K562 (cell line): Measurements from ENCODE around the gene LINGO3. TPM values are rescaled to one million over a fixed set of nuclear protein-coding genes. Genes with fewer than 3 reads are reported as not detected.
A peak's percentile ranks its signal among the peaks of the same experiment; 100 is the strongest.

Experiments
- ATAC-seq: fragments of 200-7000 bp; cut with Tn5 transposase; 3 replicates; pipeline ENCODE4 v1.9.1; 2020; ENCODE audit warnings: moderate library complexity
- BruUV-seq: library from RNA; stranded (reverse); fragments of 400-500 nt; replicated peaks from 2 replicates; lab custom pipeline; 2021; lab: Mats Ljungman, UMichigan
- CTCF ChIA-PET: fragments of 300-600 bp; formaldehyde crosslinking; extraction: SDS; loops from one replicate; lab custom pipeline; 2021; ENCODE audit warnings: low intra/inter-chr PET ratio; lab: Yijun Ruan, JAX
- POLR2A ChIA-PET: fragments of 300-600, 350-650 bp; sonication (Branson Sonifier 250); formaldehyde crosslinking; extraction: SDS; loops from one replicate; lab custom pipeline; 2021; ENCODE audit warnings: antibody characterized with exemption, inconsistent platforms; lab: Yijun Ruan, JAX
- DNase-seq, 4 experiments: peaks; one replicate each; pipeline versions ENCODE4 v3.0.0 to v3.0.0-alpha.2; 2011 to 2018; ENCODE audit warnings: low spot score in 3 of 4, mixed read lengths in 3 of 4; ENCODE audit errors: extremely low read depth in 1 of 4
- FAIRE-seq: peaks from 2 replicates; lab custom pipeline; 2011; peaks lifted over from hg19 to GRCh38; lab: Jason Lieb, UNC
- H2AFZ ChIP-seq: 2 replicates; pipeline ENCODE4 v1.6.0; 2011; ENCODE audit warnings: low read depth, low read length, control low read depth, inconsistent platforms
- H3K27ac ChIP-seq: fragments of 200-600 bp; 3 replicates; pipeline ENCODE4 v1.8.0; 2011; ENCODE audit warnings: low read depth, mild to moderate bottlenecking, control low read depth, inconsistent platforms, low read length, moderate library complexity, mixed read lengths; ENCODE audit errors: extremely low read depth
- H3K27me3 ChIP-seq, 2 experiments: fragments of 300-600 bp in 1 of 2; 2 replicates in 1 of 2; 3 replicates in 1 of 2; pipeline versions ENCODE4 v1.6.0 to v1.8.0; 2011; ENCODE audit warnings: inconsistent platforms in 2 of 2, low read length in 2 of 2, mild to moderate bottlenecking in 1 of 2, mixed read lengths in 1 of 2, moderate library complexity in 1 of 2; ENCODE audit not compliant: control insufficient read depth in 2 of 2, insufficient read depth in 2 of 2
- H3K36me3 ChIP-seq: fragments of 300-600 bp; 3 replicates; pipeline ENCODE4 v1.8.0; 2011; ENCODE audit warnings: mild to moderate bottlenecking, low read length, inconsistent platforms; ENCODE audit not compliant: control insufficient read depth, insufficient read depth
- H3K4me1 ChIP-seq, 2 experiments: fragments of 200-600 bp in 1 of 2; replicated peaks in 1 of 2; 2 replicates in 1 of 2; 3 replicates in 1 of 2; pipeline versions ENCODE4 v1.5.1 to v1.8.0; 2011; ENCODE audit warnings: inconsistent platforms in 2 of 2, low read length in 2 of 2, mild to moderate bottlenecking in 1 of 2, mixed read lengths in 1 of 2, moderate library complexity in 1 of 2; ENCODE audit not compliant: control insufficient read depth in 2 of 2, insufficient read depth in 2 of 2
- H3K4me2 ChIP-seq: 2 replicates; pipeline ENCODE4 v1.6.1; 2011; ENCODE audit warnings: low read length, control low read depth, inconsistent platforms, mixed read lengths; ENCODE audit not compliant: insufficient read depth
- H3K4me3 ChIP-seq: fragments of 200-600 bp; sonication (generic), shearing (Covaris generic); 2 replicates; pipeline ENCODE4 v1.5.1; 2016; ENCODE audit warnings: control low read depth, inconsistent platforms
- H3K79me2 ChIP-seq: fragments of 200-600 bp; 3 replicates; pipeline ENCODE4 v1.8.0; 2011; ENCODE audit warnings: low read length, inconsistent platforms; ENCODE audit not compliant: control insufficient read depth, insufficient read depth
- H3K9ac ChIP-seq, 2 experiments: 2 replicates each; pipeline versions ENCODE4 v1.6.0 to v1.6.1; 2011; ENCODE audit warnings: low read depth in 2 of 2, low read length in 2 of 2, control low read depth in 1 of 2, inconsistent platforms in 1 of 2, mild to moderate bottlenecking in 1 of 2, mixed read lengths in 1 of 2; ENCODE audit not compliant: insufficient read depth in 1 of 2
- H3K9me1 ChIP-seq: one replicate; pipeline ENCODE4 v1.6.0; 2011; ENCODE audit warnings: inconsistent platforms, mild to moderate bottlenecking, low read length, moderate library complexity; ENCODE audit not compliant: control insufficient read depth, insufficient read depth
- H3K9me3 ChIP-seq: replicated peaks from 2 replicates; pipeline ENCODE4 v1.5.1; 2011; ENCODE audit warnings: low read depth, low read length, inconsistent platforms; ENCODE audit not compliant: control insufficient read depth, insufficient read depth
- H4K20me1 ChIP-seq: replicated peaks from 2 replicates; pipeline ENCODE4 v1.6.1; 2011; ENCODE audit warnings: low read length, inconsistent platforms, mixed read lengths; ENCODE audit not compliant: control insufficient read depth, insufficient read depth
- ATF3 ChIP-seq, 2 experiments: fragments of 450-650 bp in 1 of 2; sonication (generic) in 1 of 2; formaldehyde crosslinking in 1 of 2; IDR thresholded peaks in 1 of 2; conservative IDR thresholded peaks in 1 of 2; 2 replicates each; pipeline versions ENCODE4 v1.6.1 to v1.8.1; 2016 to 2023; ENCODE audit warnings: mild to moderate bottlenecking in 2 of 2, moderate library complexity in 2 of 2, inconsistent platforms in 1 of 2, missing genetic modification reagents in 1 of 2
- CREB3 ChIP-seq: fragments of 450-650 bp; conservative IDR thresholded peaks from 2 replicates; pipeline ENCODE4 v1.6.1; 2016; ENCODE audit warnings: missing genetic modification characterization, low read depth, mild to moderate bottlenecking, missing compliant biosample characterization, moderate library complexity
- CXXC5 ChIP-seq: fragments of 250-450 bp; sonication (Bioruptor Pico); IDR thresholded peaks from 2 replicates; pipeline ENCODE4 v1.8.0; 2022; ENCODE audit warnings: inconsistent platforms, mild to moderate bottlenecking, moderate library complexity
- EP400 ChIP-seq: fragments of 450-650 bp; IDR thresholded peaks from 2 replicates; pipeline ENCODE4 v1.6.1; 2017; ENCODE audit warnings: antibody characterized with exemption, mild to moderate bottlenecking, moderate library complexity
- ETV5 ChIP-seq: sonication (generic); formaldehyde crosslinking; IDR thresholded peaks from 2 replicates; pipeline ENCODE4 v1.4.0; 2020; ENCODE audit warnings: low read depth, mild to moderate bottlenecking, missing genetic modification reagents
- FOXM1 ChIP-seq, 2 experiments: fragments of 450-650 bp in 1 of 2; sonication (generic) in 1 of 2; formaldehyde crosslinking in 1 of 2; IDR thresholded peaks; 2 replicates each; pipeline versions ENCODE4 v1.6.1 to v1.9.0; 2017 to 2022; ENCODE audit warnings: low read depth in 2 of 2, mild to moderate bottlenecking in 2 of 2, missing genetic modification reagents in 1 of 2, moderate library complexity in 1 of 2
- KAT2B ChIP-seq: IDR thresholded peaks from one replicate; pipeline ENCODE4 v1.6.1; 2012; ENCODE audit warnings: low read depth, mild to moderate bottlenecking, control low read depth, inconsistent platforms, low read length, moderate library complexity
- KAT7 ChIP-seq: sonication (generic); formaldehyde crosslinking; IDR thresholded peaks from 2 replicates; pipeline ENCODE4 v1.8.0; 2022; ENCODE audit warnings: missing genetic modification reagents, mild to moderate bottlenecking, borderline replicate concordance
- KDM2B ChIP-seq: fragments of 250-450 bp; sonication (Bioruptor Pico); IDR thresholded peaks from 2 replicates; pipeline ENCODE4 v1.8.0; 2021; ENCODE audit warnings: mild to moderate bottlenecking, moderate library complexity
- MEIS2 ChIP-seq: fragments of 450-650 bp; IDR thresholded peaks from 2 replicates; pipeline ENCODE4 v1.6.1; 2014; ENCODE audit warnings: mild to moderate bottlenecking; ENCODE audit not compliant: partially characterized antibody
- NR1H2 ChIP-seq: sonication (generic); formaldehyde crosslinking; IDR thresholded peaks from 2 replicates; pipeline ENCODE4 v1.4.0; 2020; ENCODE audit warnings: mild to moderate bottlenecking, missing genetic modification reagents
- NR2C2 ChIP-seq, 2 experiments: fragments of 200-800 bp in 1 of 2; sonication (Bioruptor generic) in 1 of 2; sonication (generic) in 1 of 2; formaldehyde crosslinking in 1 of 2; IDR thresholded peaks; 2 replicates each; pipeline versions ENCODE4 v1.6.1 to v1.8.0; 2016 to 2022; ENCODE audit warnings: mild to moderate bottlenecking in 1 of 2, missing compliant biosample characterization in 1 of 2, missing genetic modification characterization in 1 of 2, missing genetic modification reagents in 1 of 2
- RB1 ChIP-seq: fragments of 450-650 bp; IDR thresholded peaks from 2 replicates; pipeline ENCODE4 v1.6.1; 2017; ENCODE audit warnings: low read depth, mild to moderate bottlenecking
- RHOXF2B ChIP-seq: fragments of 250-450 bp; sonication (Bioruptor Pico); conservative IDR thresholded peaks from 2 replicates; pipeline ENCODE4 v1.5.1; 2021
- SMAD4 ChIP-seq: fragments of 250-450 bp; sonication (Bioruptor Pico); conservative IDR thresholded peaks from 2 replicates; pipeline ENCODE4 v1.8.0; 2021; ENCODE audit warnings: inconsistent platforms, mild to moderate bottlenecking, moderate library complexity
- TBL1XR1 ChIP-seq, 2 experiments: IDR thresholded peaks; 2 replicates each; pipeline ENCODE4 v1.6.1; 2012; ENCODE audit warnings: improper control_type of control experiment in 2 of 2, low read length in 2 of 2, mild to moderate bottlenecking in 1 of 2
- ZBTB1 ChIP-seq: sonication (generic); formaldehyde crosslinking; IDR thresholded peaks from 2 replicates; pipeline ENCODE4 v1.8.1; 2023; ENCODE audit warnings: missing genetic modification reagents, low read depth, mild to moderate bottlenecking, borderline replicate concordance
- ZNF143 ChIP-seq: sonication (generic); formaldehyde crosslinking; IDR thresholded peaks from 2 replicates; pipeline ENCODE4 v1.9.0; 2022; ENCODE audit warnings: mild to moderate bottlenecking, missing genetic modification reagents
- WGBS: fragments of 100-300 bp; shearing (Covaris generic); methylation state at CpG from one replicate; pipeline ENCODE4 v1.1.6; 2016; ENCODE audit warnings: low coverage, mixed read lengths; ENCODE audit not compliant: insufficient coverage; ENCODE audit errors: missing lambda C conversion rate; 5-methylcytosine and 5-hydroxymethylcytosine counted together
- in situ Hi-C: fragments of 300-500 bp; cut with MboI; formaldehyde crosslinking; loops from 4 replicates; pipeline ENCODE4 v1.15.0; 2018; ENCODE audit warnings: inconsistent platforms, mixed read lengths
- intact Hi-C: fragments of 100-400 bp; cut with micrococcal nuclease; formaldehyde crosslinking; loops from 2 replicates; pipeline ENCODE4 v1.14.2; 2022
- polyA plus RNA-seq, 8 experiments: library from polyadenylated mRNA; depleted of rRNA in 4 of 8; stranded (reverse) in 5 of 8; unstranded in 3 of 8; fragments of >200 nt; fragmentation: Nextera tagmentation in 2 of 8; fragmentation: Illumina TruSeq in 1 of 8; extraction: Ambion mirVana in 2 of 8; extraction: Trizol in 1 of 8; gene quantifications; 2 replicates each; pipeline versions ENCODE4 v1.2.1 to v1.2.3, GENCODE V29; 2011 to 2014; ENCODE audit warnings: inconsistent platforms in 1 of 8, missing spikeins in 1 of 8
- total RNA-seq, 7 experiments: library from RNA; depleted of rRNA in 6 of 7; stranded (reverse); fragments of >200 nt in 6 of 7; fragmentation: Illumina TruSeq in 2 of 7; extraction: Trizol in 2 of 7; gene quantifications; 2 replicates each; pipeline versions ENCODE4 v1.2.1 to v1.2.3, GENCODE V29; 2011 to 2021; ENCODE audit warnings: low replicate concordance in 1 of 7

The LINGO3 gene
- total and polyA plus RNA-seq, 9 of the 15 experiments (the other 6 are each of a cell fraction or from before 2014, with no cell fraction given): 0.03 to 0.05 (median 0.03) TPM; not detected in 6

- ChIA-PET POLR2A (interaction anchor here (0.6 to 2.2 kb wide), 4 partner anchors 11 to 83 kb away, joined by 3 to 13 read pairs (median 4); no protein-coding TSS in a partner anchor), CTCF (no interaction called here)
- peak within 1 kb of the TSS; percentile 90 to 99 for H3K9ac ChIP-seq
- no TSS peak for BruUV-seq
- H3K4me2 ChIP-seq: peak within 1 kb of the TSS; percentile 88
- no peaks in the 10 kb centered on the region for H3K9me3 ChIP-seq
- no peaks in the 10 kb centered on the region for H4K20me1 ChIP-seq
- FAIRE-seq (peak; percentile 86), ATAC-seq (peak; percentile 86), DNase-seq (peak; percentile 95 to 99 (median 97))
- WGBS: under 1% methylated on average over 66 of the region's 89 CpGs
- H3K36me3 ChIP-seq: peaks cover 43% of the 10 kb centered on the region
- peaks cover 28 to 73% of the 10 kb centered on the region in 2 experiments; a peak in 4 of 5 replicates for H3K4me1 ChIP-seq
- no peaks in the 10 kb centered on the region for H3K9me1 ChIP-seq
- intact Hi-C loops: loop anchor here (10.0 kb wide), 1 partner anchor 56 kb away; no protein-coding TSS in a partner anchor
- H2AFZ ChIP-seq: peak within 1 kb of the TSS; percentile 76
- H3K27me3 ChIP-seq: no peaks in the 10 kb centered on the region
- in situ Hi-C loops: no loop called here
- H3K4me3 ChIP-seq: peak within 1 kb of the TSS; percentile 98
- H3K27ac ChIP-seq: peak within 1 kb of the TSS; percentile 74
- peaks cover 83% of the 10 kb centered on the region for H3K79me2 ChIP-seq
- peak; percentile 48; the same call in 1 of the 2 replicates for TF ChIP-seq ETV5 (CRISPR knock-in tag)
- no peak for TF ChIP-seq NR1H2 (CRISPR knock-in tag)
- peak; percentile 71; the same call in 1 of the 2 replicates for TF ChIP-seq RB1
- peak; percentile 96 for TF ChIP-seq EP400
- 0 out of 2 replicates have a peak, but pooled peaks have one; percentile 79 for TF ChIP-seq KDM2B (CRISPR knock-in tag)
- TF ChIP-seq ZBTB1 (CRISPR knock-in tag): 0 out of 2 replicates have a peak, but pooled peaks have one; percentile 54
- 0 out of 2 replicates have a peak, but pooled peaks have one; percentile 41 for TF ChIP-seq KAT7 (CRISPR knock-in tag)
- peak; percentile 84 for TF ChIP-seq CXXC5 (CRISPR knock-in tag)
- no peak for TF ChIP-seq ATF3 (IDR thresholded peaks at IDR 0.05)
- TF ChIP-seq ATF3 (CRISPR knock-in tag; conservative IDR thresholded peaks at IDR 0.05): no peak; the same call in 1 of the 2 replicates
- TF ChIP-seq SMAD4 (CRISPR knock-in tag): 0 out of 2 replicates have a peak, but pooled peaks have one; percentile 13
- TF ChIP-seq CREB3 (tag): no peak
- no peak for TF ChIP-seq KAT2B
- TF ChIP-seq NR2C2 (CRISPR knock-in tag; IDR thresholded peaks at IDR 0.05): peak; percentile 99
- peak; percentile 99 for TF ChIP-seq NR2C2 (tag; IDR thresholded peaks at IDR 0.05)
- TF ChIP-seq TBL1XR1 (IDR thresholded peaks at IDR 0.05; ENCODE audit: low read length in 2 of 2): peak in 1 of 2 experiments; percentile 80; a peak in 1 of 4 replicates
- no peak for TF ChIP-seq FOXM1 (IDR thresholded peaks at IDR 0.05; ENCODE audit: low read depth)
- TF ChIP-seq FOXM1 (CRISPR knock-in tag; IDR thresholded peaks at IDR 0.05; ENCODE audit: low read depth): 0 out of 2 replicates have a peak, but pooled peaks have one; percentile 52
- peak; percentile 26; the same call in 1 of the 2 replicates for TF ChIP-seq ZNF143 (CRISPR knock-in tag)
- TF ChIP-seq RHOXF2B (CRISPR knock-in tag): no peak
- TF ChIP-seq MEIS2: peak; percentile 99
Observed at GRCh38 chr19:2328401-2329148, 20.6 kb upstream of the LINGO3 start, which contains the start of the genes LSM7 and SPPL2B. Gene LSM7, minus strand, starts transcription at chr19:2328586. Its CDS starts 20 bp downstream, at chr19:2328566. Gene SPPL2B, plus strand, starts transcription at chr19:2328684. Its CDS starts 26 bp downstream, at chr19:2328710.
